ENCODE measurements around the gene SDC3. TPM values are rescaled to one million over a fixed set of nuclear protein-coding genes. Genes with fewer than 3 reads are reported as not detected.

Gene SDC3
- total RNA-seq, 2 donors from 2014 or later, result 15.2 to 24.2 TPM

- intact Hi-C loops (cut with DNase I), result no loop called here
These were observed 51.5 kb downstream of the SDC3 start for GRCh38 chr1:30857062-30857461.

GRCh38 chr1:30856260-30856790, 52.2 kb downstream of the SDC3 start:
- intact Hi-C loops (cut with DNase I), result no loop called here
- H3K9ac ChIP-seq (ENCODE audit: low read depth in 2 of 2, low read length in 2 of 2), result no peak overlapping the region
- no peak overlapping the region for H3K27ac ChIP-seq
- no peaks in the 10 kb centered on the region for H3K4me1 ChIP-seq
- no peak for DNase-seq
- no peaks in the 10 kb centered on the region for H3K9me3 ChIP-seq
- H3K4me3 ChIP-seq, result no peak overlapping the region
- no peaks in the 10 kb centered on the region for H3K27me3 ChIP-seq
- H3K36me3 ChIP-seq, result no peaks in the 10 kb centered on the region
- no peak for TF ChIP-seq CTCF (IDR thresholded peaks at IDR 0.05)

More at GRCh38 chr1:30857062-30857461, 51.5 kb downstream of the SDC3 start:
- Histone ChIP-seq H3K4me3 (no peak overlapping the region), H3K36me3 (no peaks in the 10 kb centered on the region), H3K4me1 (no peaks in the 10 kb centered on the region), H3K27ac (no peak overlapping the region), H3K9me3 (no peaks in the 10 kb centered on the region), H3K27me3 (no peaks in the 10 kb centered on the region), H3K9ac (ENCODE audit: low read depth in 2 of 2, low read length in 2 of 2) (no peak overlapping the region)
- no peak for DNase-seq
- no peak for TF ChIP-seq CTCF (IDR thresholded peaks at IDR 0.05)

GRCh38 chr1:30855686-30856259, 52.8 kb downstream of the SDC3 start:
- H3K36me3 ChIP-seq, result no peaks in the 10 kb centered on the region
- no peak for DNase-seq
- no peak overlapping the region for H3K27ac ChIP-seq
- intact Hi-C loops (cut with DNase I), result no loop called here
- TF ChIP-seq CTCF (IDR thresholded peaks at IDR 0.05), result no peak
- no peaks in the 10 kb centered on the region for H3K9me3 ChIP-seq
- H3K4me1 ChIP-seq, result no peaks in the 10 kb centered on the region
- H3K9ac ChIP-seq (ENCODE audit: low read depth in 2 of 2, low read length in 2 of 2), result no peak overlapping the region
- no peaks in the 10 kb centered on the region for H3K27me3 ChIP-seq
- no peak overlapping the region for H3K4me3 ChIP-seq

GRCh38 chr1:30853350-30853749, 55.2 kb downstream of the SDC3 start:
- intact Hi-C loops (cut with DNase I), result no loop called here
- no peaks in the 10 kb centered on the region for H3K4me1 ChIP-seq
- no peak overlapping the region for H3K27ac ChIP-seq
- H3K9ac ChIP-seq (ENCODE audit: low read depth in 2 of 2, low read length in 2 of 2), result no peak overlapping the region
- no peaks in the 10 kb centered on the region for H3K9me3 ChIP-seq
- DNase-seq, result no peak
- no peaks in the 10 kb centered on the region for H3K36me3 ChIP-seq
- no peak overlapping the region for H3K4me3 ChIP-seq
- TF ChIP-seq CTCF (IDR thresholded peaks at IDR 0.05), result no peak
- H3K27me3 ChIP-seq, result no peaks in the 10 kb centered on the region

- no peak overlapping the region for H3K9ac ChIP-seq (ENCODE audit: low read depth in 2 of 2, low read length in 2 of 2)
- no peaks in the 10 kb centered on the region for H3K9me3 ChIP-seq
- peak; percentile 61 for DNase-seq
- no peak overlapping the region for H3K4me3 ChIP-seq
- H3K4me1 ChIP-seq, result no peaks in the 10 kb centered on the region
- TF ChIP-seq CTCF (IDR thresholded peaks at IDR 0.05), result no peak
- intact Hi-C loops (cut with DNase I), result no loop called here
- H3K27me3 ChIP-seq, result no peaks in the 10 kb centered on the region
- H3K27ac ChIP-seq, result no peak overlapping the region
- no peaks in the 10 kb centered on the region for H3K36me3 ChIP-seq
These were observed 56.5 kb downstream of the SDC3 start for GRCh38 chr1:30852026-30852425.

All from colonic mucosa (tissue), 4 donors.